Fibroblast of lung (primary cell): ENCODE results near the gene RTTN. TPM values are rescaled to one million over a fixed set of nuclear protein-coding genes. Genes with fewer than 3 reads are reported as not detected.

Experiments
- DNase-seq, 2 donors: peaks; one replicate each; pipeline versions ENCODE4 v3.0.0 to v3.0.0-alpha.2; 2010; ENCODE audit warnings: low read depth in 2 of 2
- H2AFZ ChIP-seq: 2 replicates; pipeline ENCODE4 v1.5.1; 2012; ENCODE audit warnings: low read length, control low read depth, inconsistent platforms
- H3K27ac ChIP-seq: 2 replicates; pipeline ENCODE4 v1.5.1; 2011; ENCODE audit warnings: low read length, control low read depth; ENCODE audit not compliant: insufficient read depth
- H3K27me3 ChIP-seq: 2 replicates; pipeline ENCODE4 v1.5.1; 2011; ENCODE audit warnings: mild to moderate bottlenecking, low read length; ENCODE audit not compliant: control insufficient read depth, insufficient read depth
- H3K36me3 ChIP-seq: 2 replicates; pipeline ENCODE4 v1.5.1; 2011; ENCODE audit warnings: low read length; ENCODE audit not compliant: control insufficient read depth, insufficient read depth
- H3K4me1 ChIP-seq: 2 replicates; pipeline ENCODE4 v1.5.1; 2011; ENCODE audit warnings: low read length; ENCODE audit not compliant: control insufficient read depth, insufficient read depth; ENCODE audit errors: extremely low read depth
- H3K4me2 ChIP-seq: 2 replicates; pipeline ENCODE4 v1.5.1; 2011; ENCODE audit warnings: low read length, control low read depth; ENCODE audit not compliant: insufficient read depth; ENCODE audit errors: extremely low read depth
- H3K4me3 ChIP-seq, 4 experiments: fragments of 200-600 bp in 1 of 4; sonication (generic) in 1 of 4; replicated peaks in 1 of 4; 2 replicates each; pipeline ENCODE4 v1.5.1; 2011 to 2016; ENCODE audit warnings: low read length in 4 of 4, low read depth in 3 of 4, mild to moderate bottlenecking in 3 of 4, control low read depth in 2 of 4, inconsistent platforms in 1 of 4, mixed read lengths in 1 of 4; ENCODE audit not compliant: insufficient read depth in 1 of 4; ENCODE audit errors: control extremely low read depth in 1 of 4
- H3K79me2 ChIP-seq: 2 replicates; pipeline ENCODE4 v1.5.1; 2012; ENCODE audit warnings: mild to moderate bottlenecking, low read length, inconsistent platforms; ENCODE audit not compliant: control insufficient read depth, insufficient read depth
- H3K9ac ChIP-seq: 2 replicates; pipeline ENCODE4 v1.5.1; 2011; ENCODE audit warnings: mild to moderate bottlenecking, low read length, control low read depth; ENCODE audit not compliant: insufficient read depth
- H3K9me3 ChIP-seq: 2 replicates; pipeline ENCODE4 v1.5.1; 2012; ENCODE audit warnings: low read depth, low read length; ENCODE audit not compliant: control insufficient read depth, insufficient read depth
- H4K20me1 ChIP-seq: 2 replicates; pipeline ENCODE4 v1.5.1; 2011; ENCODE audit warnings: low read length; ENCODE audit not compliant: control insufficient read depth, insufficient read depth; ENCODE audit errors: extremely low read depth
- EZH2 ChIP-seq: IDR thresholded peaks from 2 replicates; pipeline ENCODE4 v1.5.1; 2012; ENCODE audit warnings: low read length, control low read depth, mild to moderate bottlenecking; ENCODE audit errors: missing control alignments
- polyA plus RNA-seq, 2 donors: library from polyadenylated mRNA; depleted of rRNA in 1 of 2; stranded (reverse) in 1 of 2; unstranded in 1 of 2; fragments of >200 nt; gene quantifications; 2 replicates each; pipeline ENCODE4 v1.2.1, GENCODE V29; 2011 to 2012; ENCODE audit warnings: missing spikeins in 1 of 2
- total RNA-seq: library from RNA; depleted of rRNA; stranded (reverse); fragments of >200 nt; gene quantifications from 2 replicates; pipeline ENCODE4 v1.2.1, GENCODE V29; 2014
- TF ChIP-seq, protein P1 (sequence below), 2 donors: IDR thresholded peaks in 1 of 2; conservative IDR thresholded peaks in 1 of 2; 1 replicate in 1 of 2; 2 replicates in 1 of 2; pipeline ENCODE4 v1.5.1; 2011 to 2012; ENCODE audit warnings: low read length in 2 of 2, control low read depth in 1 of 2, inconsistent platforms in 1 of 2, low read depth in 1 of 2, mild to moderate bottlenecking in 1 of 2

RTTN gene
- total and polyA plus RNA-seq, 2 donors (not counting 1 experiment from before 2014, with no cell fraction given), result 5.4 to 19.0 TPM

DNA sequence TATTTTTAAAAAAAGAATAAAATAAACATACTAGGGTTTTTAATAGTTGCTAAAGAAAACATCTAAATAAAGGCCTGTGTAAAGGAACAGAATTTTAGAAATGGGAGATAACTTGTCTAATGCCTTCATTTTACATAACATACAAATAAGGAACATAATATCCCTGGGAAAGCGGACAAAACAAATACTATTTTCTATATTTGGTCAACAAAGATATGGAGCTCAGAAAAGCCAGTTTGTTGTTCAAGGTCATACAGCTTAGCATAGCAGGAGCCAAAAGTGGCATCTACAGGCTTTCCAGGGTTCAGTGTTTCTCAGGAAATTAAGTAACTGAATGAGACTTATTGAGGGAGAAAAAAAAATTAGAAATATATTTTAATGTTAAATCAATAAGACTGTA lies 184.4 kb downstream of the RTTN start:
- no peak overlapping the region for H3K4me3 ChIP-seq
- TF ChIP-seq, protein P1, sequence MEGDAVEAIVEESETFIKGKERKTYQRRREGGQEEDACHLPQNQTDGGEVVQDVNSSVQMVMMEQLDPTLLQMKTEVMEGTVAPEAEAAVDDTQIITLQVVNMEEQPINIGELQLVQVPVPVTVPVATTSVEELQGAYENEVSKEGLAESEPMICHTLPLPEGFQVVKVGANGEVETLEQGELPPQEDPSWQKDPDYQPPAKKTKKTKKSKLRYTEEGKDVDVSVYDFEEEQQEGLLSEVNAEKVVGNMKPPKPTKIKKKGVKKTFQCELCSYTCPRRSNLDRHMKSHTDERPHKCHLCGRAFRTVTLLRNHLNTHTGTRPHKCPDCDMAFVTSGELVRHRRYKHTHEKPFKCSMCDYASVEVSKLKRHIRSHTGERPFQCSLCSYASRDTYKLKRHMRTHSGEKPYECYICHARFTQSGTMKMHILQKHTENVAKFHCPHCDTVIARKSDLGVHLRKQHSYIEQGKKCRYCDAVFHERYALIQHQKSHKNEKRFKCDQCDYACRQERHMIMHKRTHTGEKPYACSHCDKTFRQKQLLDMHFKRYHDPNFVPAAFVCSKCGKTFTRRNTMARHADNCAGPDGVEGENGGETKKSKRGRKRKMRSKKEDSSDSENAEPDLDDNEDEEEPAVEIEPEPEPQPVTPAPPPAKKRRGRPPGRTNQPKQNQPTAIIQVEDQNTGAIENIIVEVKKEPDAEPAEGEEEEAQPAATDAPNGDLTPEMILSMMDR (conservative IDR thresholded peaks at IDR 0.05 in 1 of 2, IDR thresholded peaks at IDR 0.05 in 1 of 2; ENCODE audit: low read depth in 1 of 2, low read length in 2 of 2), result no peak
- no peak for TF ChIP-seq EZH2
- H3K79me2 ChIP-seq, result no peaks in the 10 kb centered on the region
- no peak overlapping the region for H3K4me2 ChIP-seq
- no peaks in the 10 kb centered on the region for H4K20me1 ChIP-seq
- no peak for DNase-seq
- H3K27me3 ChIP-seq, result no peaks in the 10 kb centered on the region
- no peak overlapping the region for H2AFZ ChIP-seq
- no peak overlapping the region for H3K27ac ChIP-seq
- no peaks in the 10 kb centered on the region for H3K9me3 ChIP-seq
- no peak overlapping the region for H3K9ac ChIP-seq
- no peaks in the 10 kb centered on the region for H3K4me1 ChIP-seq
- peaks cover 3% of the 10 kb centered on the region for H3K36me3 ChIP-seq

DNA sequence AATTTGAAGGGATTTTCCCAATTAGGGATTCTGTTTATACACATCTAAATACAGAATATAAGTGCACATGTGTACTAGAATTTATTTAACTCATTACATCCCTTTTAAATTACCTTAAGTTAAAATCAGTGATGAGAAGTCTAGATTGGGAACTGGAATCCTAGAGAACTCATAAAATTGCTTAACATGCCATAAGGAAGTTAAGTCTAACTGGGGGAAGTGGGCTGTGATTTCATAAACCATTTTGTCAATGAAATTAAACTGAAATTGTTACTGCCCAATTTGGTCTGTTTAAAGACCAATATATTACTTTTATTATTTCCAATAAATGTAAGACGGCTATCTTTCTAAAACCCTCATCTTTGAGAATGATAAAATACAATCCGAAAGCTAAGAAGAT lies 185.5 kb downstream of the RTTN start:
- TF ChIP-seq, protein P1 (conservative IDR thresholded peaks at IDR 0.05 in 1 of 2, IDR thresholded peaks at IDR 0.05 in 1 of 2; ENCODE audit: low read depth in 1 of 2, low read length in 2 of 2), result no peak
- TF ChIP-seq EZH2, result no peak
- Histone ChIP-seq H3K4me1 (no peaks in the 10 kb centered on the region), H3K79me2 (no peaks in the 10 kb centered on the region), H3K4me2 (no peak overlapping the region), H3K4me3 (no peak overlapping the region), H3K27me3 (no peaks in the 10 kb centered on the region), H4K20me1 (no peaks in the 10 kb centered on the region), H3K27ac (no peak overlapping the region), H2AFZ (no peak overlapping the region), H3K9me3 (no peaks in the 10 kb centered on the region), H3K9ac (no peak overlapping the region), H3K36me3 (peaks cover 3% of the 10 kb centered on the region)
- DNase-seq, result no peak

DNA sequence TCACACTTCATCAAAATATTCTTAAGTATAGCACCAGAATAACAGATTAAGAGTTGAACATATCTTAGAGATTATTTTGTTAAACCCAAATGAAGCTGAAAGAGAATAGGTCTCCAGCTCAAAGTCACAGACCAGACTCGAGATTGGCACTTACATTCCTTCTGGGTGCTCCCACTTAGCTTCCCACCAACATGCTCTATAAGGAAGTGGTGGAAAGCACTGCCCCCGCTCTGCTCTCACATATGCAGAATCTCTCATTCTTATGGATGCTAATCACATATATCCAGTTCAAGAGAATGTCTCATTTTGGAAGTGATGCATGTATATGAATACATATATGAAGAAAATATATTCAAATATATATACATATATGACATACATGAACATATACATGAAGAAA lies 186.4 kb downstream of the RTTN start:
- no peaks in the 10 kb centered on the region for H3K9me3 ChIP-seq
- no peaks in the 10 kb centered on the region for H3K79me2 ChIP-seq
- no peaks in the 10 kb centered on the region for H3K4me1 ChIP-seq
- H3K27me3 ChIP-seq, result no peaks in the 10 kb centered on the region
- no peak overlapping the region for H2AFZ ChIP-seq
- H3K4me2 ChIP-seq, result no peak overlapping the region
- H3K4me3 ChIP-seq, result no peak overlapping the region
- H3K27ac ChIP-seq, result no peak overlapping the region
- DNase-seq, result no peak
- TF ChIP-seq, protein P1 (conservative IDR thresholded peaks at IDR 0.05 in 1 of 2, IDR thresholded peaks at IDR 0.05 in 1 of 2; ENCODE audit: low read depth in 1 of 2, low read length in 2 of 2), result no peak
- TF ChIP-seq EZH2, result no peak
- no peak overlapping the region for H3K9ac ChIP-seq
- no peaks in the 10 kb centered on the region for H4K20me1 ChIP-seq
- H3K36me3 ChIP-seq, result peaks cover 2% of the 10 kb centered on the region
